Activated T-cell treated with anti-CD3 and anti-CD28 coated beads for 4 hours (primary cell): ENCODE results near the gene GNB2.
"Not testable (repeated sequence)": the region's sequence is repeated elsewhere in the genome, so short reads cannot be mapped to it uniquely, and the experiment has no call there.

ENCODE experiments used
- DNase-seq: peaks from one replicate; pipeline ENCODE4 v3.0.0-alpha.2; 2020

Gene GNB2

DNA sequence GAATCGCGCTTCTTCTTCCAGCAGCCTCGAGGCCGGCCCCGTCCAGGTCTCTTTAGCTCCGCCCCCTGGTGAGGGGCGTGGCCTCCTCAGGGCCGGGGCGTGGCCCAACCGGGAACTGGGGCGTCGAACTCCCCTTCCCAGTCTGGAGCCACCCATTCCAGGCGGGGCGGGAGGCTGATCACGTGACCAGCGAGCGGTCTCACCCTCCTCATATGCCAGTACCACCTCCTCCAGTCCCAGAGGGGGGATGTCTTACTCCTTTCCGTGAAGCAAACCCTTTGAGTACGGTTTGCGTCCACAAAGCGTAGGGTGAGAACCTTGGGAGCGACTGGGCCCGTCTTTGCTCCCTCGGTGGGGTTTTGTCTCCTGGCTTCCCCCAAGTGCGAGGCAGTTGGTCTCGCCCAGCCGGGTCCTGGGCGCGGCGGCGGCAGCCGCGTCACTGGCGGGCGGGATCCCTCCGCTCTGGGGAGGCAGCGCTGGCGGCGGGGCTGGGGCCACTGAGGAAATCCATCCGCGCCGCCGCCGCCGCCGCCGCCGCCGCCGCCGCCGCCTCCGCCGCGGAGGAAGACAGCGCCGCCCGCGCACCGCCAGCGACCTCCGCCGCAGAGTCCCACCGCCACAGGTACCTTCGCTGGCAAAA lies at the start of gene GNB2:
Gene GNB2 (plus strand): TSS at position 439 of the 640 bp plus-strand sequence. CDS start 2,526 bp downstream, outside the sequence.
- peak; percentile 99 for DNase-seq

DNA sequence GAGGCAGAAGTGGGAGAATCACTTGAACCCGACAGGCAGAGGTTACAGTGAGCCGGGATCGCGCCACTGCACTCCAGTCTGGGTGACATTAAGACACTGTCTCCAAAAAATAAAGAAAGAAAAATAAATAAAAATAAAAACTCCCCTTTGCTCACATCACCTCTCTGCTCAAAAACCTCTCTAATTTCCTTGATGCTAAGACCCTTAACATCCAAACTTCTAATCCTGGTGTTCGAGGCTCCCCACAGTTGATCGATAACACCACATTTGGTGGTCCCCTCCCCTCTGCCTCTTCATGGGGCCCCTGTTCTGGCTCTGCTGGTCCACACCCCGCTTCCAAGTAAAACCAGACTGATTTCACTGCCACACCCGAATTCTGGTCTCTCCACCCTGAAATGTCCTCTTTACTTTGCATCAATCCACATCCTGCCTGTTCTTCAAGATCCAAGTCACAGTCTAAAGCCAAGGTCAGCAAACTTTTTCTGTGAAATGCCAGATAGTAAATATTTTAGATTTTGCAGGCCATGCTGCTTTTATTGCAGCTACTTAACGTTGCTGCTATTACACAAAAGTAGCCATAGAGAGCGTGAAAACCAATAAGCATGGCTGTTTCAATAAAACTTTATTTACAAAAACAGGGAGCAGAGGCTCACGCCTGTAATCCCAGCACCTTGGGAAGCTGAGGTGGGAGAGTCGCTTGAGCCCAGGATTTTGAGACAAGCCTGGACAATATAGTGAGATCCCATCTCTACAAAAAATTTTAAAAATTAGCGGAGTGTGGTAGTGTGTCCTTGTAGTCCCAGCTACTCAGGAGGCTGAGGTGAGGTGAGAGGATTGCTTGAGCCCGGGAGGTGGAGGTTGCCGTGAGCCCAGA lies 49.4 kb upstream of the GNB2 start:
- DNase-seq, result no peak

DNA sequence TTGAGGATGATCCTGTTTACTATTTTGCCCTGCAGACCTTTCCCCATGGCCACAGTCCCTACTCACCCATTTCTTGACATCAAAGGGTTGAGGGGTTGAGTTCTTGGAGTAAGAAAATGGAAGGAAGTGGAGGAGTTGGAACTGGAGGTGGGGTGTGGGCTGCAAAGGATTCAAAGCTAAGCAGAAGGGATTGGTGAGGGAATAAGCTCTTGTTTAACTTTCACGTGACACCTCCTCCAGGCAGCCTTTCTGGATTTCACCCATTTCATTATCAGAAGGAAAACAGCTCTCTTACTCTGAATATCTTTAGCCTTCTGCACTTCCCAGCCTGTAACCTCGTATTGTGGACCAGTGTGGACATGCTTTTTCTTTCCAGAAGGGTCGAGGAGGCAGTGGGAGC lies 47.5 kb upstream of the GNB2 start:
- no peak for DNase-seq

DNA sequence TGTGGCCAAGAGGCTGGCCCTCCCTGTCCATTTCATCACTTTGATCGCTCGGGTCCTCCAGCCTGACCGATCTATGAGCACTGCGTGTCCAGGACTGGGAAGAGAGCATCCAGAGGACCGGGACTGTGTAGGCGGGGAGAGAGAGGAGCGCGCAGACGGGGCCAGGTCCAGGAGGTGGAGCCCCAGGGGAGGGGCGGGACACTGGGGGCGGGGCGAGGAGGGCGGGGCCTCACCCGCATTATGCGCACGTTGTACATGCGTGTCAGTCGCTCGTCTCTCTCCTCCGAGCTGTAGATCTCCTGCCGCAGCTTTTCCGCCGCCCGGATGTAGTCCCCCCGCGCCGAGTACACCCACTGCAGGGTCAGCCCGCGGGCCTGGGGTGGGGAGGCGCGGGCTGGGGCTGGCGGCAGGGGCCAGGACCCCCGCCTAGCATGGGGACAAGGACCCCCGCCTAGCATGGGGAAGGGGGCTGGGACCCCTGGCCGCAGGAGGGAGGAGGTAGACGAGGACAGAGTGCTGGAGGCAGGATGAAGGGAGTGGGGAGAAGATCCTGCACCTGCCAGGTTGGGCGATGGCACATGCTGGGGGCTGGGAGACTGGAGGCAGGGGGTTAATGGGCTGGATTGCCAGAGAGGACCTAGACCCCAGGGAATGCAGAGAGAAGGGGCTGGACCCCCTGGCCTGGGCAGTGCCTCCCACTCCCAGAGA lies 46.9 kb upstream of the GNB2 start:
- peak; percentile 86 for DNase-seq

DNA sequence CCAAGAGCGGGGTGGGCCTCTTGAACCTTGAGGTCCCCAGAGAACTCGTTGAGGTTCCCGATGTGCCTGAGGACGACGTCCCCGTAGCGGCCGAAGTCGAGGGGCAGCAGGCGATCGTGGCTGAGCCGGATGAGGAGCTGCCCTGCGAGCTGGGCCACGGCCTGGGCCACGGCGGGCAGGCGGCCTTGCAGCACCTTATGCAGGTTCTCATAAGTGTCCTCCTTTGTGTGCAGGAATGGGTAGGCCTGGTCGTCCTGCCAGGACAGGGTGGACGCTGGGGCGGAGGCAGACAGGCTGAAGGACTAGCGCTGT lies 46.3 kb upstream of the GNB2 start:
- no peak for DNase-seq

GRCh38 chr7:100629117-100629716 lies 44.3 kb upstream of the GNB2 start:
- no peak for DNase-seq

DNA sequence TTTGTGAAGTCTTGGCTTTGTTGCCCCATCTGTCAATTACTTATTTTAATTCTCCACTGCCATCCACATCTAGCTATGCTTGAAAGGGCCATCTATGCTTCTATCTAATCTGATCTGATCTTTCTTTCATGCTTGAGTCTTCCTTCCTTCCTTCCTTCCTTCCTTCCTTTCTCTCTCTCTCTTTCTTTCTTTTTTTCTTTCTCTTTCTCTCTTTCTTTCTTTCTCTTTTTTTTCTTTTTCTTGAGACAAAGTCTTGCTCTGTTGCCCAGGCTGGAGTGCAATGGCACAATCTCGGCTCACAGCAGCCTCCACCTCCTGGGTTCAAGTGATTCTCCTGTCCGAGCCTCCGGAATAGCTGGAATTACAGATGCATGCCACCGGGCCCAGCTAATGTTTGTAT lies 43.5 kb upstream of the GNB2 start:
- no peak for DNase-seq

- DNase-seq, result peak; percentile 18
Observed at GRCh38 chr7:100632951-100633717, 40.4 kb upstream of the GNB2 start.

GRCh38 chr7:100639995-100640516 lies 33.5 kb upstream of the GNB2 start:
- no peak for DNase-seq

DNA sequence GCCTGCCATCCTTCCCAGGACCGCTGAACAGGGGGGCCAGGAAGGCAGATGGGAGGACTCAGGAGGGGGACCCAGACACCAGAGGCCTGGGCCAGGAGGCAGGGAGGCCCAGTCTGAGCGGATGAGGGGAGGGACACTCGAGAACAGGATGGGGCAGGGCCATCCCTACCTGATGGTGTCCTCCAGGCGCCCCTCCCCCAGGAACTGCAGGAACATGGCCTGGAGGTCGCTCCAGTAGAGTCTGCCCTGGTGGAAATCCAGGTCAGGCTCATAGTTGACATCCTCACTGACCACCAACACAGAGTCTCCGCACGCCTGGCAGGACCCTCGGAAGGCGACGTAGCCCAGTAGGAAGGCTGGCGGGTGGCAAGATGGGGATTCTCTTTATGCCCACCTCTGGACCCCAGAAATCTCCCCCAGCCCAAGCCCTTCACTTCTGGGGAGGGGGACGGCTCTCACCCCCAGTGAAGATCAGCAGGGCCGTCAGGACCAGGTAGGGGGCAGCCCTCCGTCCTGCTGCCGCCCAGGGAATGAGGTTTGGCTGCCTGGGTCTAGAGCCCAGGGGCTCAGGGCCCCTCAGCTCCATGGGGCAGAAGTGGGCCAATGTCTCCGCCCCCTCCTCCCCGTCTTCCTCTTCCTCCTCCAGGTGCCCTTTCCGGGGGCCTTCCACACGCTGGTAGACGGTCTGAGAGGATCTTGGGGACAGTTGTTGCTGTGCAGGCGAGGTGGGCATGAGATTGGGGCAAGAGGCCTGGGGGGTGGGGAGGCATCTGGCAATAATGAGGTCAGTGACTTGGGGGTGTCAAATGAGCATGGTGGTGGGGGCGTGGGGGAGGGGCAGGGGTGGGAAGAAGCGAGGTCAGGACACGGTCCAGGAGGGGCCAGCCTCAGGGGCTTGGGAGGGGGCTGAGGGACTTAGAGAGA lies 32.8 kb upstream of the GNB2 start:
- no peak for DNase-seq

- no peak for DNase-seq
Observed at GRCh38 chr7:100641463-100641859, 32.1 kb upstream of the GNB2 start, which contains the start of gene TFR2. Gene TFR2 (minus strand): TSS chr7:100641552. CDS start chr7:100641509, 43 bp downstream.

- DNase-seq, result no peak
Observed at GRCh38 chr7:100641860-100642533, 31.5 kb upstream of the GNB2 start.

GRCh38 chr7:100642534-100642907 lies 31.0 kb upstream of the GNB2 start:
- no peak for DNase-seq

DNA sequence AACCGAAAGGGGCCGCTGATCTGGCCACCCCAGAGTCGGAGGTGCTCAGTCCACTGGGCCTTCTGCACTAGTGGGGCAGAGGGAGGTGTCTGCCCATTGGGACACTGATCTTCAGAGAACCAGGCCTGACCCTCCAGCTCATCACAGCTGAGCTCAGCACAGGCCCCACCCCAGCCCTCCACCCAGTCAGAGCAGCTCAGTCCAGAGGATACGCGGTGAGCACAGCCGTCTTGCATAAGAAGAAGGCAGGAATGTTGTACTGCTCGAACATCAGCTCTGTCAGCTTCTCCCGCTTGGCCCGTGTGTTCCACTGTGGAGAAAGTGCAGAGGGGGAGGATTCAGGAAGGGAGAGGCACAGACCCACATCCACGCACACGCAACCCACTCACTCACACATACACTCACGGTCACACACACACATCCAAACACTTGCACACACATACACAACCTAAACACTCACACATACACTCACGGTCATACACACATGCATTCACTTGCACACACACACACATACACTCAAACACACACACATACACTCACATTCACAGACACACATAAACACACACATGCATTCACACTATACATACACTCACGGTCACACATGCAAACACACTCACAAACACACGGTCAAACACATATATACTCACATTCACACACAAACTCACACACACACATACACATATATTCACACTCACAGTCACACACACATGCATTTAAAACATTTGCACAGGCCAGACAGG lies 23.5 kb upstream of the GNB2 start:
- DNase-seq, result no peak

DNA sequence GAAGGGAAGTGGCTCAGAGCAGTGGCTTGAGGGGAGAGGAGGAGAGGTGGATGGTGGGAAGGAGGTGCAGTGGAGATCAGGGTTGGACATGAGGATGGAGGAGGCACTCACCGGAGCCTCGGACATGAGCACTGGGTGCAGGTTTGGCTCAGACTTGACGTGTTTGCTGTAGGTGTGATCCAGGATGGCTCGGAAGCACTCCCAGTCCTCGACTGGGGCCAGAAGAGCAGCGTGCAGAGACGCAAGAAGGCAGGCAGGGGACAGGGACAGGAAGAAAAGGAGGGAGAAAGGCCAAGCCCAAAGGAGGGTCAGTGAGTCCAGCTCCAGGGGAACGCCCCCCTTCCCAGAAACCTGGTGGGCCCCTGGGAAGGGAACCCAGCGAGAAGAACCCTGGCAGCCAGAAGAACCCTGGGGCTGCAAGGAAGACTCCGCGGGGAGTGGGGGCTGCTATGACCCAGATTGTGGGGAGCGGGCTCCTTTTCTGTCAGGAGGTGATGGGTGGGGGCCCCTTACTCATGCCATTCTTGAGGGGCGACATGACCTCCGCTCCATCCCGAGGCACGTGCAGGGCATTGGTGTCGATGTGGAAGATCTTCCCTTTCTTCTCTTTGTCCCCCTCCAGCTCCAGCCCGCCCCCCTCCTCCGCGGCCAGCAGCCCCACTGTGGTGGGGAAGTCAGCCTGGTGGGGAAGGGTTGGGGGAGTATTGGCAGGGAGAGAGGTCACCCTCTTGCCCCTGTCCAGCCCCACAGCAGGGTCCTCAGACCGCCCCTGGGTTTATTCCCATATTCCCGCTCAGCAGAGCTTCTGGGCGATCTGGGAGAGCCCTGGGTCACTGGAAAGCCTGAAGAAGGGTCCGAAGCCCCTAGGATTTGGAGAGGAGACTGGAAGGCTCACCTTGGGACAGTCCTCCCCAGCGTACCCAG lies 18.4 kb upstream of the GNB2 start:
- no peak for DNase-seq

DNA sequence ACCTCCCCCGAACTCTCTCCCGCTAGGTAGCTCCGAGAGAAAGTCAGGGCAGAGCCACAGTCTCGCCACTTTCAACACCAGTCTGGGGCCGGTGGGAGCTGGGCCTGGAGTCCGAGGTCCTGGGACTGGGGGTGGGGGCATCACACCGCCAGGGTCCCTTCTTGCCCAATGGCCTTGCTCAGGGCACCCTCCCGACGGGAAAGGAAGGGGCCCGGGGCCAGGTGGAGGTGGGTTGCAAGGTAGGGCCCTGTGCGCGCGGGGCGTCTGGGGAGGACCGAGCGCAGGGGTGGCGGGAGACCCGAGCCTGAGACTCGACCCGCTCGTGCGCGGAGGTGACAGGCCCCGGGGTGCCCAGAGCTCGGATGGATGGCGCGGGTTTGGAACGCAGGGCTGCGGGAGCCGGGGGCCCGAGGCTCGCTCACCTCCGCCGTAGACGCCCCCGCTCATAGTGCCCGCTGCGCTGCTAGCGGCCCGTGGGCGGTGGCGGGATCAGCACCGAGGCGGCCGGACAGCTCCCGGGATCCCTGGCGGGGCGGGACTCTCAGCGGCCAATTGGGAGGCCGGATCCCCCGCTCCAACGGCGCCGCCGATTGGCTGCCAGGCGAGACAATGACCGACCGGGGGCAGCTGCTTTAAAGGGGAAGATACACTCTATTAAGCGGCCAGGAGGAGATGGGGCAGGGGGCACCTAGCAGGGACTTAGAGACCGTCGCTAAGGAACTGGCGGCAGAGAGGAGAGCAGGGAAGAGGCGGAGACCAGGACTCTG lies 17.4 kb upstream of the GNB2 start, which contains the start of gene ACTL6B:
Gene ACTL6B (minus strand): TSS at position 541 of the 767 bp plus-strand sequence. CDS start 94 bp downstream, at position 447.
- DNase-seq, result no peak

DNA sequence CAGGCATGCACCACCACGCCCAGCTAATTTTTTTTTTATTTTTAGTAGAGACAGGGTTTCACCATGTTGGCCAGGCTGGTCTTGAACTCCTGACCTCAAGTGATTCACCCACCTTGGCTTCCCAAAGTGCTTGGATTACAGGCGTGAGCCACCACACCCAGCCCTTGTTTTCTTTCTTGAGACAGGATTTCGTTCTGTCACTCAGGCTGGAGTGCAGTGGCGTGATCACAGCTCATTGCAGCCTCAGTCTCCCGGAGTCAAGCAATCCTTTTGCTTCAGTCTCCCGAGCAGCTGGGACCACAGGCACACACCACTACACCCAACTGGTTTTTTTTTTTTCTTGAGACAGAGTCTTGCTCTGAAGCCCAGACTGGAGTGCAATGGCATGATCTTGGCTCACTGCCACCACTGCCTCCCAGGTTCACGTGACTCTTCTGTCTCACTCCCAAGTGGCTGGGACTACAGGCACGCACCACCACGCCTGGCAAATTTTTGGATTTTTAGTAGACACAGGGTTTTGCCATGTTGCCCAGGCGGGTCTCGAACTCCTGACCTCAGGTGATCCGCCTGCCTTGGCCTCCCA lies 11.3 kb upstream of the GNB2 start:
- DNase-seq, result not testable (repeated sequence)
